HTR-8/SVneo (cell line): ENCODE results near the gene MOB3B.

Source experiments
- DNase-seq: peaks from one replicate; pipeline ENCODE4 v3.0.0; 2011; ENCODE audit warnings: low spot score, mixed read lengths; ENCODE audit not compliant: insufficient read length
- FAIRE-seq: peaks from 2 replicates; lab custom pipeline; 2011; peaks lifted over from hg19 to GRCh38; lab: Jason Lieb, UNC

Gene MOB3B

GRCh38 chr9:27353166-27353473 lies 176.5 kb downstream of the MOB3B start:
- no peak for FAIRE-seq
- DNase-seq, result no peak

GRCh38 chr9:27352457-27353165 lies 177.0 kb downstream of the MOB3B start:
- FAIRE-seq (no peak), DNase-seq (no peak)

DNA sequence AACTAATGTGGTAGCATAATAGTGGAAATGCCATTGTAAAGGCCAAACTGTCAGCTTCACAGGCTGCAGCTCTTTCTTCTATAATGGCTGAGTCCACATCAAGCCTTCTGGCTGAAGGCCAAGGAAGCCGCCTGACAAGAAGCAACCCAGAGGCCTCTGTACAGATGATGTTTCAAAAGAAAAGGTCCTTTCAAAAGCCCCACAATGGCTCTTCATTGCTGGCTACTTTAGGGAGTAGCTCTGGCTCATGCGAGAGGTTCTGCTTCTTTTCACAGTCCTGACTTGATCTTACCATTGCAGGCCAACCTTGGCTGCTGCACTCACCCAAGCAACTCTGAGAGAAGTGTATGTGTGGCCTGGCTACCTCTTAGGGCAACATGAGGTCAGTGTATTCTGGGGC lies 178.2 kb downstream of the MOB3B start:
- no peak for DNase-seq
- FAIRE-seq, result no peak

DNA sequence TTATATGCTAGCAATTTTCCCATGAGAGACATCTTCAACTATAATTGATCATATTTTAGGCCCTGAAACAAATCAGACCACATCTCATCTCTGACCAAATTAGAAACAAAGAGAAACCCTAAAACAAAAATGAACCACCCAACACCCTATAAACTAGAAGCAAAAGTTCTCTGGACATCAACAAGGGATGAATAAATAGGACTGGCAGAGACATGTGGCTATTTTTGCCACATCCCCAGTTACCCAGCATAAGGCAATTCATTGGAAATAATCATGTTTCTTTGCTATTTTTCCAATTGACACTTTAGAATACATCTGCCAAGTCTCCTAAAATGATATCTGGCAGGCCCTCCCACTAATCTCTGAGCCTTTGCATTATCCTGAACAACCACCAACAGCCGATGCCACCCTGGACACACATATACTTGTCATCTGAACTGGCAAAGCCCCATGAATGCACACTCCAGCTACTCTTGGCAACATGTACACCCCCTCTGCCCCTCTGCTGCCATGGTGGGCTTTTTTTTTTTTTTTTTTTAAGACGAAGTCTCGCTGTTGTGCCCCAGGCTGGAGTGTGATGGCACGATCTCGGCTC lies 179.1 kb downstream of the MOB3B start:
- no peak for FAIRE-seq
- no peak for DNase-seq

DNA sequence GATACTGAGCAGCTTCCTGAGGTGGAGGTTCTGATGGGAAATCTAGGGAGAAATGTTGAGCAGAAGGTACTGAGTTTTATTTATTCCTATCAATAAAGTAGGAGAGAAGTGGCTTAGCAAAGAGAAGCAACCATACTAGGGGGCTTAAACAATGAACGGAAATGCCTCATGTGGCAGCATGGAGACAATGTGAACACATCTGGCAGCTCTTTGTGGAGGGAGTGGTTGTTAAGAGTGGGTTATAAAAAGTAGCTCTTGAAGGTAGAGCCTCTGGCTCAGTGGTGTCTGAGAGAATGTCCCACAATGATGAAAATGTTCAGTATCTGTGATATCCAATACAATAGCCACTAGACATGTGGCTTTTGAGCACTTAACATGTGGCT lies 179.9 kb downstream of the MOB3B start:
- DNase-seq (no peak), FAIRE-seq (no peak)

DNA sequence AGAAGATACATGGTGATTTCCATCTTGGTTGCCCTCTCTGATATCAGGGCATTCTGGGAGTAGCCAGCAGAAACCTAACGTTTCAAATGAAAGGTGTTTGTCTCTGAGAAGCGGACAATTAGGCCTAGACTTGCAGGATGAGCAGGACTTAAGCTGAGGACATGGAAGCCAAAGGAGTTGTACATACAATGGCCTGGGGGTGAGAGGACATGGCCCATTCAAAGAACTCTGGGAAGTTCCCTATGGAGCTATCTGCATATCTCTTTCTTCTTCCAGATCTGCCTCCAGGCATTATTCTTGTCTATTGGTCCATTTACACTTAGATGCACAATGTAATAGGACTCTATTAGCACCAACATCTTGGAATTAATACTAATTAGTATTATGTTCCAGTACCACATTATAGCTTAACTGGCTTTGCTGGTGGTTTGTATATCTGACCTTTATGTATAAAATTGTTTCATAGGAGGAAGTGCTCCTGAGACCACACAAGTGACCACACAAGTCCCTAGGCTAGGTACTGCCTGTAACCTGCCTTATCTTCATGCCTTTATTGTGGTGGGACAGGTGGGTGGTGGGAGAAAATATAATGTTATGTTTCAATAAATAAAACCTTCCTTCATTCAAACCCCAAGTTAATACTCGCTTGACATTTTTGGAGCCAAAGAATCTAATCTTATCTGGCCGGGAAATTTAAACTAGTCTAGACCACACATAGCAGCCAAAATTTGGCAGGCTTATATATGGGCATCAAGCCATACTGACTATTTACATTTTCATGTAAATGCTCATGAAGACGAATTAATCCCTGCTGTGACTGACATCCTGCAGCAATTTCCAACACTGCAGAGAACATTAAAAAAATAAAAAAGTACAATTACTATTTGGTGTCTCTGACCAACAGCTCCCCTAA lies 180.6 kb downstream of the MOB3B start:
- FAIRE-seq, result no peak
- DNase-seq, result no peak

DNA sequence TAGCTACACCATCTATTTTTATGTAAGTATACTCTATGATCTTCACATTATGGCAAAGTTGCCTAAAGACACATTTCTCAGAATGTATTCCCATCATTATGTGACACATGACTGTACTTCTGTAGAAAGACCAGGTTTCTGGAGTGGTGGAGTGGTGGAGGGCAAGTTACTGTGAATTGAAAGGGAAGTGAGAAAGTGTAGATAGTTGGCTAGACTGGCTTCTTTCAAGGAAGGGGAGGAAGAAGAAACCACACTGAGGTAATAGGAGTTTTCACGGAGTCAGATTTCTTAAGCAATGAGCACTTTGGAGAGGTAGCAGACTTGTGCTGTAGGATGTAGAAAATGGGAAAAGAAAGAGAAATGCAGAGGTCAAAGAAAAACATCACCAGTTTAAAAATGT lies 181.7 kb downstream of the MOB3B start:
- FAIRE-seq, result no peak
- DNase-seq, result no peak

GRCh38 chr9:27344776-27345175 lies 184.8 kb downstream of the MOB3B start:
- FAIRE-seq, result no peak
- DNase-seq, result no peak

DNA sequence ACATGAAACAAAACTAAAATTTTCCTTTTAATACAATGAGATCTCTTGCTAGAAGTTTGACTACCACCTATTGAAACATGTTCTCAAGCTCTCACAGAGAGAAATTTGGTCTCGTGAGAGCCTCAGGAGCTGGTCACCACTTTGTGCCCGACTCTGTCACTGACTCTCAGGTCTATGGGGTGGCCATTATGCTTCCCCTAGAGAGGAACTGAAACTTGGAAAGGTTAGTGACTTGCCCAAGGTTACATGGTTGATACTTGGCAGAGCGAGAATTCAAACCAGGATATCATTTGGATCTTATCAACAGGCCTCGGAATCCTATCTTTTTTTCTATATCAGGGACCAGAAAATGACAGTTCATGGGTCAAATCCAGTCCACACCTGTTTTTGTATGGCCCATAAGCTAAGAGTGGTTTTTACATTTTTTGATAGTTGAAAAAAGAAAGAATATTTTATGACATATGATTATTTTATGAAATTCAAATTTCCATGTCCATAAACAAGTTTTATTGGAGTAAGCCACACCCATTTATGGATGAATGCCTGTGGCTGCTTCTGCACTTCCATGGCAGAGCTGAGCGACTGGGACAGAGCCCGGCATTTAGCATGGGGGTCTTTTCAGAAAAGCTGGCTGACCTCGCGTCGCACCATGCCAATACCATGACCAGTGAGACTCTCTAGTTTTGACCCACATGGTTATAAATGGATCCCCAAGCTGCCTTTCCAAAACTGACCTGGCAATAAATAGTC lies 187.9 kb downstream of the MOB3B start:
- FAIRE-seq, result no peak
- no peak for DNase-seq

DNA sequence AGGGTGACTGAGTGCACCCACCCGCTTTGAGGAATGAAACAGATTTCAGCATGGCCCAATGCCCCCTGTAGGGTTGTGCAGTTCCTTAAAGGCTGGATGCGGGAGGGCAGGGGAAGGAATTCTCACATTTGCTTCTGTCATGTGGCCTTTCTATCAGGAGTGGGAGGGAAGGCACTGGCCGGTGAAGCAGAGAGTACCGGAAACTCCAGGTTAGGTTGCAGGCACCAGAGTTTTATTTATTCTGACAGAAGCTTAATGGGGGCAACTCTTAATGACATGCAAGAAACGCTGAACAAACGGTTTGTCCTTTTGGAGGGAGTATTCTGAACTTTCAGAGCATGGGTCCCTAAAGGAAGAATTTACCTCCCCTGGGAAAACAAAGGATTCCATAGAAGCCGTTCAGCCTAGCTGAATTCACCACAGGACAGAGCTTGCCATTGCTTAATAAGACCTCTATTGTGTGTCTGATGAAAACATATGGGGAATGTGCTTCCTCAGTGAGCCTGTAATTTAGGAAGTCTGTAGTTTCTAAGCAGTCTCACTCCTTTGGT lies 188.6 kb downstream of the MOB3B start:
- DNase-seq (no peak), FAIRE-seq (no peak)

- DNase-seq (no peak), FAIRE-seq (no peak)
These were observed 189.3 kb downstream of the MOB3B start for GRCh38 chr9:27340285-27340674.

GRCh38 chr9:27339661-27340284 lies 189.8 kb downstream of the MOB3B start:
- DNase-seq (no peak), FAIRE-seq (no peak)

DNA sequence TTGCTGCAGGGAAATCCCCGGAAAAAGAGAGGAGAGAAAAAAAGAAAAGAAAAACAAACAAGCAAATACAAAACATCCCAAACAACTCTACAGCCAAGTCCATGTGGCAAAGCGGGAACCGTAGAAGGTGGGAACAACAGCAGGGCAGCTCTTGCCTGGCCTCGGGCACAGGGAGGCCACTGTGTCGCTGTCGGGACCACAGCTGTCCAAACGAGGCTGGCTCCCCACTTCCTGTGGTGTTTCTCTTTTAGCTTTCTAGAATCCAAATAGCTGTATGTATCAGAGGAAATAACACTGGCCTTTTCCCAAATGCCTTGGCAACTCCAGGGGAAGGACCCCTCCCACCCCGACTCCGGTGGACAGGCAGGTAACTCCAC lies 191.1 kb downstream of the MOB3B start:
- DNase-seq (no peak), FAIRE-seq (no peak)

- FAIRE-seq, result no peak
- no peak for DNase-seq
These were observed 191.6 kb downstream of the MOB3B start for GRCh38 chr9:27337833-27338526.

- FAIRE-seq, result no peak
- no peak for DNase-seq
These were observed 192.4 kb downstream of the MOB3B start for GRCh38 chr9:27337236-27337635.

DNA sequence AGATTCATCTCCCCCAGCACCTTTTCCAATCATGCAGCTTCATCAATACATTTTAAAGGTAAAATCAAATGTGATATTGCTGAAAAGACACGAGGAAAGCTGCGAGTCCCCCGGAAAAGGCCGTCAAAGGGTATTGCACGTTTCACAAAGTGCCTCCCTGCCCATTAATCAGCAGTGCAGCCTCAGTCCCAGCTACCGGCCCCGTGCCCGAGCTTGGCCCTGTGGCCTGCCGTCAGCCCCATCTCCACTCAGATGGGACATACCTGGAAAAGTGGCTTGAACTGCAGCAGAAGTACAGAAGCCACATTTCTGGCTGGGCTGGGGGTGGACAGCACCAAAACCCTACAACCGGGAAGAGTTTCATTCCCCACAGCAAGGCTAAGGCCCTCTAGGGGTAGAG lies 192.8 kb downstream of the MOB3B start:
- no peak for FAIRE-seq
- no peak for DNase-seq

GRCh38 chr9:27336126-27336525 lies 193.5 kb downstream of the MOB3B start:
- no peak for DNase-seq
- no peak for FAIRE-seq

DNA sequence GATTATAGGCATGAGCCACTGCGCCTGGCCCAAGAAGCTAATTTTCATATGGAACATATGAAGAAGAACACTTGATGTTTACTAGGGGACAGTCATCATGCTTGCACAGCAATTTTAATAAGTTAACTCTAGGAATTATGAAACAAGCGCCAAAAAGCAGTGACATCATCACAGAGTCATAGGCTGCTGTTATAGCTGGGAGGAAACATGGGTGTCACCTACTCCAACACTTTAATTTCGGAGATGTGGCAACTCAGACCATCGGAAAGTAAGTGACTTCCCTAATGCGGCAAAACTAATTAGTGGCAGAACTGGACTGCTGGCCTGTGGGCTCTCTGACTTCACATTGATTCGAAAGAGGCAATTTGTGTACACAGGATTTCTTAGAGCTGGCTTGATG lies 194.5 kb downstream of the MOB3B start:
- DNase-seq (no peak), FAIRE-seq (no peak)

GRCh38 chr9:27333241-27334052 lies 196.2 kb downstream of the MOB3B start:
- DNase-seq (peak; percentile 53), FAIRE-seq (no peak)
